Measurements from ENCODE around the gene BMPR1A.

GRCh38 chr10:86880971-86881370, 124.6 kb downstream of the BMPR1A start:
- TF ChIP-seq MAX (CRISPR knock-in tag; IDR thresholded peaks at IDR 0.05), result no peak
- no peak for TF ChIP-seq ZNF282 (CRISPR knock-in tag; IDR thresholded peaks at IDR 0.05)
- TF ChIP-seq ETV6 (IDR thresholded peaks at IDR 0.05; ENCODE audit: borderline replicate concordance in 1 of 2, low read depth in 2 of 2, low read length in 1 of 2), result no peak
- no peak for TF ChIP-seq ETV6 (CRISPR knock-in tag; IDR thresholded peaks at IDR 0.05; ENCODE audit: borderline replicate concordance)
- no peak for TF ChIP-seq ELF1 (tag; IDR thresholded peaks at IDR 0.05)
- no peak for TF ChIP-seq CTBP1 (IDR thresholded peaks at IDR 0.05; ENCODE audit: borderline replicate concordance)
- TF ChIP-seq ZFP36 (IDR thresholded peaks at IDR 0.05; ENCODE audit: low read depth, low read length, partially characterized antibody), result no peak
- no peak for TF ChIP-seq GTF2E2 (tag; IDR thresholded peaks at IDR 0.05)
- TF ChIP-seq CBX3 (IDR thresholded peaks at IDR 0.05; ENCODE audit: borderline replicate concordance in 1 of 2, low read length in 2 of 2), result no peak
- no peak for TF ChIP-seq GATAD2B (IDR thresholded peaks at IDR 0.05; ENCODE audit: borderline replicate concordance)
- TF ChIP-seq POLR2AphosphoS5 (IDR thresholded peaks at IDR 0.05; ENCODE audit: control insufficient read depth, insufficient read depth, low read depth, low read length), result no peak
- TF ChIP-seq NFIC (IDR thresholded peaks at IDR 0.05), result no peak
- no peak for TF ChIP-seq ZFP1 (CRISPR knock-in tag; IDR thresholded peaks at IDR 0.05)
- TF ChIP-seq GATA2 (CRISPR knock-in tag; IDR thresholded peaks at IDR 0.05), result no peak

All from K562 (cell line).